RWPE2 (cell line): Measurements from ENCODE around the gene TMPRSS9.
"Not testable (repeated sequence)": the region's sequence is repeated elsewhere in the genome, so short reads cannot be mapped to it uniquely, and the experiment has no call there.

Source experiments
- ATAC-seq: fragments of 200-7000 bp; cut with Tn5 transposase; 3 replicates; pipeline ENCODE4 v1.9.1; 2021; ENCODE audit warnings: low read depth
- DNase-seq: peaks from one replicate; pipeline ENCODE4 v3.0.0-alpha.2; 2020; ENCODE audit warnings: low spot score
- H3K27ac ChIP-seq: fragments of 450-650 bp; 2 replicates; pipeline ENCODE4 v1.5.1; 2017; ENCODE audit warnings: mild to moderate bottlenecking; ENCODE audit not compliant: poor library complexity, severe bottlenecking
- H3K27me3 ChIP-seq: fragments of 250-450 bp; sonication (Bioruptor Pico); 2 replicates; pipeline ENCODE4 v1.5.1; 2021; ENCODE audit warnings: mild to moderate bottlenecking, moderate library complexity; ENCODE audit not compliant: insufficient read depth, poor library complexity, severe bottlenecking
- H3K36me3 ChIP-seq: fragments of 250-450 bp; sonication (Bioruptor Pico); 2 replicates; pipeline ENCODE4 v1.5.1; 2020; ENCODE audit warnings: low read depth, mild to moderate bottlenecking, moderate library complexity
- H3K4me1 ChIP-seq: fragments of 250-450 bp; sonication (Bioruptor Pico); 2 replicates; pipeline ENCODE4 v1.5.1; 2021; ENCODE audit warnings: mild to moderate bottlenecking, moderate library complexity; ENCODE audit not compliant: insufficient read depth, poor library complexity, severe bottlenecking
- H3K4me3 ChIP-seq: fragments of 250-450 bp; sonication (Bioruptor Pico); 2 replicates; pipeline ENCODE4 v1.5.1; 2021; ENCODE audit warnings: mild to moderate bottlenecking, moderate library complexity; ENCODE audit not compliant: severe bottlenecking
- H3K9me3 ChIP-seq: fragments of 250-450 bp; sonication (Bioruptor Pico); 2 replicates; pipeline ENCODE4 v1.5.1; 2021; ENCODE audit warnings: mild to moderate bottlenecking, moderate library complexity; ENCODE audit not compliant: severe bottlenecking
- TF ChIP-seq, protein P1 (sequence below): fragments of 450-650 bp; IDR thresholded peaks from one replicate; pipeline ENCODE4 v1.5.1; 2017; ENCODE audit warnings: mild to moderate bottlenecking, moderate library complexity; ENCODE audit not compliant: poor library complexity, severe bottlenecking

The TMPRSS9 gene

DNA sequence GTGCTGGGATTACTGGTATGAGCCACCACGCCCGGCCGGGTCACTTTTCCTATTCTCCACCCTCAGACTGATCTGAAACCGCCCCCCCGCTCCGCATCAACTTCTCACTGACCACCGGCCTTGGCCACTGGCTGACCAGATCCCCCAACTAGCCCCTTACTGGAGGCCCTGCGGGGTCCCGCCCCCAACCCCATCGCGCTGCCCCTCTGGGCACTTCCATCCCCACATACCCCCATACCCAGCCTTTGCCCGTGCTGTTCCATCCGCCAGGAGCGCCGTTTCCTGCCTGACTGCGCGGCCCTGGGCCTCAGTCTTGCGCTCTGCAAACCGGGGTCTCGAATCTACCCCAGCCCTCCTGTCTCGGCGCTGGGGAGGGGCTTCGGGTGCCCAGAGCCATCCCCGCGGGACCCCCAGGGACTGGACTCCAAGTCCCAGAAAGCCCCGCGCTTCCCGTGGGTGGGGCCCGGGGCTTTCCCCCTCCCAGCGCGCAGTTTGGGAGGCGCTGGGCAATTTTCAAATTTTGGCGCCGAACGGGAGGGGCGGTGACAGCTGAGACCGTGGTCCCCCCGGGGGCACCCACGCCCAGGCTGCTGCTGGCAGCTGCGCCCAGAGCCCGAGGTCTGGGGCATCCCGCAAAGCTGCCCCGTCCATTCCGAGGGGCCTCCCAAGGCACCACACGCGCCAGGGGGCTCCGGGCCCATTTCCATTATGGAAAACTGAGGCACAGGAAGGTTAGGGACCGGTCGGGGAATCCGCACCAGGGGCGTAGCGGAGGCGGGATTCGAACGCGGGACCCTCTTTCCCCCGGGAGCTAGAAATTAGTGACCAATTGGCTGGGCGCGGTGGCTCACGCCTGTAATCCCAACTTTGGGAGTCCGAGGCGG lies 101.9 kb downstream of the TMPRSS9 start:
- Histone ChIP-seq H3K4me3 (peak overlapping the region; percentile 39), H3K4me1 (no peaks in the 10 kb centered on the region), H3K9me3 (no peaks in the 10 kb centered on the region), H3K27ac (peak overlapping the region; percentile 46), H3K27me3 (no peaks in the 10 kb centered on the region), H3K36me3 (no peaks in the 10 kb centered on the region)
- TF ChIP-seq, protein P1, sequence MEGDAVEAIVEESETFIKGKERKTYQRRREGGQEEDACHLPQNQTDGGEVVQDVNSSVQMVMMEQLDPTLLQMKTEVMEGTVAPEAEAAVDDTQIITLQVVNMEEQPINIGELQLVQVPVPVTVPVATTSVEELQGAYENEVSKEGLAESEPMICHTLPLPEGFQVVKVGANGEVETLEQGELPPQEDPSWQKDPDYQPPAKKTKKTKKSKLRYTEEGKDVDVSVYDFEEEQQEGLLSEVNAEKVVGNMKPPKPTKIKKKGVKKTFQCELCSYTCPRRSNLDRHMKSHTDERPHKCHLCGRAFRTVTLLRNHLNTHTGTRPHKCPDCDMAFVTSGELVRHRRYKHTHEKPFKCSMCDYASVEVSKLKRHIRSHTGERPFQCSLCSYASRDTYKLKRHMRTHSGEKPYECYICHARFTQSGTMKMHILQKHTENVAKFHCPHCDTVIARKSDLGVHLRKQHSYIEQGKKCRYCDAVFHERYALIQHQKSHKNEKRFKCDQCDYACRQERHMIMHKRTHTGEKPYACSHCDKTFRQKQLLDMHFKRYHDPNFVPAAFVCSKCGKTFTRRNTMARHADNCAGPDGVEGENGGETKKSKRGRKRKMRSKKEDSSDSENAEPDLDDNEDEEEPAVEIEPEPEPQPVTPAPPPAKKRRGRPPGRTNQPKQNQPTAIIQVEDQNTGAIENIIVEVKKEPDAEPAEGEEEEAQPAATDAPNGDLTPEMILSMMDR, result no peak
- ATAC-seq (peak; percentile 53), DNase-seq (no peak)

DNA sequence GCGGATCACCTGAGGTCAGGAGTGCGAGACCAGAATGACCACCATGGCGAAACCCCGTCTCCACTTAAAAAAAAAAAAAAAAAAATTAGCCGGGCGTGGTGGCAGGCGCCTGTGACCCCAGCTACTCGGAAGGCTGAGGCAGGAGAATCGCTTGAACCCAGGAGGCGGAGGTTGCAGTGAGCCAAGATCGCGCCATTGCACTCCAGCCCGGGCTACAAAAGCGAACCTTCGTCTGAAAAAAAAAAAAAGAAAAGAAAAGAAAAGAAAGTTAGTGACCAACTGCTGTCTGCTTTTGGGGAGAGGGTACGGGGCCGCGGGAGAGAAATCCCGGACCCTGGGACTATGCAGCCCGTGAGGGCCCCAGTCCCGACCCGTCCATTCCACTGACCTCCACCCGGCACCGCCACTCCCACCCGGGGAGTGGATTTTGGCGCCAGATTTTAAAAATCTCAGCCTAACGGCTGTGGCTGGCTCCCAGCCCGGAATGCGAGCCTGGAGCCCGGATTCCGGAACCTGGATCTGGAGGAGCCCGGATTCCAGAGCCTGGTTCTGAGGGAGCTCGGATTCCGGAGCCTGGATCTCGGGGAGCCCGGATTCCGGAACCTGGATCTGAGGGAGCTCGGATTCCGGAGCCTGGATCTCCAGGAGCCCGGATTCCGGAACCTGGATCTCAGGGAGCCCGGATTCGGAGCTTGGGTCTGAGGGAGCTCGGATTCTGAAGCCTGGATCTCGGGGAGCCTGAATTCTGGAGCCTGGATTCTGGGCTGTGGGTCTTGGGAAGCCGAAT lies 102.8 kb downstream of the TMPRSS9 start:
- H3K36me3 ChIP-seq, result no peaks in the 10 kb centered on the region
- 0 out of 3 replicates have a peak, but pooled peaks have one; percentile 19 for ATAC-seq
- H3K9me3 ChIP-seq, result no peaks in the 10 kb centered on the region
- H3K4me3 ChIP-seq, result peak overlapping the region; percentile 39
- H3K27ac ChIP-seq, result peak overlapping the region; percentile 46
- no peaks in the 10 kb centered on the region for H3K27me3 ChIP-seq
- TF ChIP-seq, protein P1, result no peak
- no peak for DNase-seq
- no peaks in the 10 kb centered on the region for H3K4me1 ChIP-seq

DNA sequence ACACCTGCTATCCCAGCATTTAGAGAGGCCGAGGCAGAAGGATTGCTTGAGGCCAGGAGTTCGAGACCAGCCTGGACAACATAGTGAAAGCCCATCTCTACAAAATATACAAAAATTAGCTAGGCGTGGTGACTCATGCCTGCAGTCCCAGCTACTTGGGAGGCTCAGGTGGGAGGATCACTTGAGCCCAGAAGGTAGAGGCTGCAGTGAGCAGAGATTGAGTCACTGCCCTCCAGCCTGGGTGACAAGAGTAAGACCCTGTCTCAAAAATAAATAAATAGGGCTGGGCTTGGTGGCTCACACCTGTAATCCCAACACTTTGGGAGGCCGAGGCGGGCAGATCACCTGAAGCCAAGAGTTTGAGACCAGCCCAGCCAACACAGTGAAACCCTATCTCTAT lies 103.6 kb downstream of the TMPRSS9 start:
- not testable (repeated sequence) for ATAC-seq, H3K4me1 ChIP-seq, H3K27me3 ChIP-seq, H3K4me3 ChIP-seq, DNase-seq, H3K36me3 ChIP-seq, H3K9me3 ChIP-seq
- H3K27ac ChIP-seq, result peak overlapping the region; percentile 46

DNA sequence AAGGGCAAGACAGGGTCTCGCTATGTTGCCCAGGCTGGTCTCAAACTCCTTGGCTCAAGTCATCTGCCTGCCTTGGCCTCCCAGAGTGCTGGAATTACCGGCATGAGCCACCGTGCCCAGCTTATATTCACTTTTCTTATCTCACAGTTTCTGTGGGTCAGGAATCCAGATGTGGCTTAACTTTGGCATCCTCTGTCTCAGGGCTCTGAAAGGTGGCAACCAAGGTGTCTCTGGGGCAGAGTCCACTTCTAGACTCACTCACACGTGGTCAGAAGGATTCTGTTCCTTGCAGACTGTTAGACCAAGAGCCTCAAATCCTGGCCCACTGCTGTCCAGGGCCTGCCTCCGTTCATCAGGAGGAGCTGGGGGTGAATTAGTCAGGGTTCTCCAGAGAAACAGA lies 104.3 kb downstream of the TMPRSS9 start:
- TF ChIP-seq, protein P1, result no peak
- Histone ChIP-seq H3K4me3 (no peak overlapping the region), H3K27ac (no peak overlapping the region), H3K4me1 (peaks cover 5% of the 10 kb centered on the region), H3K36me3 (no peaks in the 10 kb centered on the region), H3K27me3 (no peaks in the 10 kb centered on the region), H3K9me3 (no peaks in the 10 kb centered on the region)
- DNase-seq (no peak), ATAC-seq (no peak)

DNA sequence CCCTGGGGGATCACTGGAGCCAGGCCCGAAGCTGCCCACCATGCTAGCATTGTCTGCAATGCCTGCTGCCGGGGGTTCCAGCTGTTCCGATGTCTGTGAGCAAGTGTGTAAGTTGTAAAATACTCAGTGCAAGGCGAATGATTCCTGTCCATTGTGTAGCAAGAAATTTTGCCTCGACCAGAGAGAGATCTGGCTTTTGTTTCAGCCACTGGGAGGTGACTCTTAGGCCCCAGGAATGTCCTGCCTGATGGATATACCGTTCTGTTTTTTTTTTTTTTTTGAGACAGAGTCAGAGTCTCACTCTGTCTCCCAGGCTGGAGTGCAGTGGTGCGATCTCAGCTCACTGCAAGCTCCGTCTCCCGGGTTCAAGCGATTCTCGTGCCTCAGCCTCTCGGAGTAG lies 108.5 kb downstream of the TMPRSS9 start:
- Histone ChIP-seq H3K9me3 (no peaks in the 10 kb centered on the region), H3K27ac (peak overlapping the region; percentile 43), H3K27me3 (no peaks in the 10 kb centered on the region), H3K4me1 (peaks cover 5% of the 10 kb centered on the region), H3K36me3 (no peaks in the 10 kb centered on the region), H3K4me3 (no peak overlapping the region)
- DNase-seq (no peak), ATAC-seq (no peak)
- TF ChIP-seq, protein P1, result no peak
